ENCODE measurements around the gene AGTPBP1. TPM values are rescaled to one million over a fixed set of nuclear protein-coding genes. Genes with fewer than 3 reads are reported as not detected.

Gene AGTPBP1
- total RNA-seq, 1 donor from 2014 or later: 26.7 TPM

- DNase-seq: no peak
Observed at GRCh38 chr9:85717220-85717619, 24.5 kb downstream of the AGTPBP1 start.

- no peak for DNase-seq
Observed at GRCh38 chr9:85716031-85716877, 25.5 kb downstream of the AGTPBP1 start.

GRCh38 chr9:85715587-85715986 is 26.2 kb downstream of the AGTPBP1 start:
- DNase-seq: no peak

GRCh38 chr9:85713897-85714296 is 27.9 kb downstream of the AGTPBP1 start:
- no peak for DNase-seq

GRCh38 chr9:85704744-85705143 is 37.0 kb downstream of the AGTPBP1 start:
- DNase-seq: no peak

GRCh38 chr9:85703398-85703797 is 38.4 kb downstream of the AGTPBP1 start:
- no peak for DNase-seq

GRCh38 chr9:85702726-85703289 is 38.9 kb downstream of the AGTPBP1 start:
- DNase-seq: no peak

- no peak for DNase-seq
Observed at GRCh38 chr9:85702191-85702590, 39.6 kb downstream of the AGTPBP1 start.

- DNase-seq: no peak
Observed at GRCh38 chr9:85700330-85700729, 41.4 kb downstream of the AGTPBP1 start.

- no peak for DNase-seq
Observed at GRCh38 chr9:85688361-85688760, 53.4 kb downstream of the AGTPBP1 start.

GRCh38 chr9:85685081-85685480 is 56.7 kb downstream of the AGTPBP1 start:
- no peak for DNase-seq

GRCh38 chr9:85676790-85677189 is 65.0 kb downstream of the AGTPBP1 start:
- no peak for DNase-seq

GRCh38 chr9:85667374-85667773 is 74.4 kb downstream of the AGTPBP1 start:
- DNase-seq: no peak

- no peak for DNase-seq
Observed at GRCh38 chr9:85666086-85666485, 75.7 kb downstream of the AGTPBP1 start.

- no peak for DNase-seq
Observed at GRCh38 chr9:85662573-85662972, 79.2 kb downstream of the AGTPBP1 start.

GRCh38 chr9:85658716-85659115 is 83.0 kb downstream of the AGTPBP1 start:
- no peak for DNase-seq

- DNase-seq: no peak
Observed at GRCh38 chr9:85653153-85653552, 88.6 kb downstream of the AGTPBP1 start.

GRCh38 chr9:85647571-85647970 is 94.2 kb downstream of the AGTPBP1 start:
- no peak for DNase-seq

GRCh38 chr9:85645909-85646627 is 95.7 kb downstream of the AGTPBP1 start:
- DNase-seq: no peak

GRCh38 chr9:85640425-85640824 is 101.3 kb downstream of the AGTPBP1 start:
- no peak for DNase-seq

GRCh38 chr9:85639675-85640186 is 102.0 kb downstream of the AGTPBP1 start:
- DNase-seq: no peak

GRCh38 chr9:85631809-85632208 is 109.9 kb downstream of the AGTPBP1 start:
- no peak for DNase-seq

GRCh38 chr9:85630676-85631075 is 111.1 kb downstream of the AGTPBP1 start:
- no peak for DNase-seq
